Measurements from ENCODE around the gene IKBIP. TPM values are rescaled to one million over a fixed set of nuclear protein-coding genes. Genes with fewer than 3 reads are reported as not detected.
A peak's percentile ranks its signal among the peaks of the same experiment; 100 is the strongest.

IKBIP gene
- total RNA-seq, 2 donors from 2014 or later: 6.0 to 6.5 TPM

- H3K36me3 ChIP-seq: no peaks in the 10 kb centered on the region
- H3K4me3 ChIP-seq: no peak overlapping the region
- DNase-seq (ENCODE audit: low spot score): no peak
- H3K4me1 ChIP-seq (replicated peaks): no peaks in the 10 kb centered on the region
- H3K27ac ChIP-seq: no peak overlapping the region
- no peak for TF ChIP-seq POLR2A (IDR thresholded peaks at IDR 0.05)
- TF ChIP-seq POLR2AphosphoS5 (IDR thresholded peaks at IDR 0.05): no peak
- TF ChIP-seq, protein P1, sequence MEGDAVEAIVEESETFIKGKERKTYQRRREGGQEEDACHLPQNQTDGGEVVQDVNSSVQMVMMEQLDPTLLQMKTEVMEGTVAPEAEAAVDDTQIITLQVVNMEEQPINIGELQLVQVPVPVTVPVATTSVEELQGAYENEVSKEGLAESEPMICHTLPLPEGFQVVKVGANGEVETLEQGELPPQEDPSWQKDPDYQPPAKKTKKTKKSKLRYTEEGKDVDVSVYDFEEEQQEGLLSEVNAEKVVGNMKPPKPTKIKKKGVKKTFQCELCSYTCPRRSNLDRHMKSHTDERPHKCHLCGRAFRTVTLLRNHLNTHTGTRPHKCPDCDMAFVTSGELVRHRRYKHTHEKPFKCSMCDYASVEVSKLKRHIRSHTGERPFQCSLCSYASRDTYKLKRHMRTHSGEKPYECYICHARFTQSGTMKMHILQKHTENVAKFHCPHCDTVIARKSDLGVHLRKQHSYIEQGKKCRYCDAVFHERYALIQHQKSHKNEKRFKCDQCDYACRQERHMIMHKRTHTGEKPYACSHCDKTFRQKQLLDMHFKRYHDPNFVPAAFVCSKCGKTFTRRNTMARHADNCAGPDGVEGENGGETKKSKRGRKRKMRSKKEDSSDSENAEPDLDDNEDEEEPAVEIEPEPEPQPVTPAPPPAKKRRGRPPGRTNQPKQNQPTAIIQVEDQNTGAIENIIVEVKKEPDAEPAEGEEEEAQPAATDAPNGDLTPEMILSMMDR (IDR thresholded peaks at IDR 0.05): no peak
- no peaks in the 10 kb centered on the region for H3K9me3 ChIP-seq
- H3K27me3 ChIP-seq (replicated peaks; ENCODE audit: insufficient read depth): no peaks in the 10 kb centered on the region
- intact Hi-C loops (cut with DNase I): no loop called here
These were observed 15.9 kb upstream of the IKBIP start for GRCh38 chr12:98660521-98660920.

DNA sequence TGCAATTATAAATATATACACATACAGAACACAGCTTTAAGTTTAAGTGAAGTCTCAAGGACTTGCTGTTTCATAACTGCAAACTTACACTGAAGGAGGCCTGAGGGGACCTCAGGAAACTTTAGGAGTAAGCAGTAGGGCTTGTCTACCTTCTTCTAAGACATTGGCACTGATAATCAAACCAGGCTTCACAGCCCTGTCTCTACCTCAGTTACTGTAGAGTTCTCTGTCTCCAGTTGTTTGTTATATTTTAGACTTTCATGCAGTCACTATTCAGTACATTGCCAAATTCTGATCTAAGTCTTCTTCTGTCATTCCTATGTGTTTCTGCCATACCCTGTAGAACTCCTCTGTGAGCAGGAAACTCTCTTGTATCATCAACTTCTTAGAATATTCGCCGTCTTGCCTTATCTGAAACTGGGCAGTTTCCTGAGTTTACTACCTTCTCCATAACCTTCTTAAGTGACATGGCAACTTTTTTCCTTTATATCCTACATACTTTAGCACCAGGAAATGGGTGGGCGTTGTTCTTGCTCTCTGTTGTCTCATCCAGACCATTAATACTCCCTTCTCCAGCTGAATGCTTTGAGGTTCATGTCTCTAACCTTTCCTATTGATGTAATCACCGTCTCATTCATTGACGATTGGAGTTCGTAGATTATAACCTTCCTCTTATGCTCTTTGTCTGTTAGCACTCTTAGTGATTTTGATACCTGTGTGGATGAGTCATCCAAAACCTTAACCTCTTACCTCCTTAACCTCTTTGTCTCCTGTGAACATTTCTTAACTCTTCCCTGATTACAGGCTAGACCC, 11.9 kb upstream of the IKBIP start:
- Histone ChIP-seq H3K27ac (no peak overlapping the region), H3K9me3 (no peaks in the 10 kb centered on the region), H3K4me1 (replicated peaks) (no peaks in the 10 kb centered on the region), H3K27me3 (replicated peaks; ENCODE audit: insufficient read depth) (no peaks in the 10 kb centered on the region), H3K4me3 (no peak overlapping the region), H3K36me3 (no peaks in the 10 kb centered on the region)
- no peak for TF ChIP-seq POLR2AphosphoS5 (IDR thresholded peaks at IDR 0.05)
- TF ChIP-seq POLR2A (IDR thresholded peaks at IDR 0.05): no peak
- TF ChIP-seq, protein P1 (IDR thresholded peaks at IDR 0.05): no peak
- 74% methylated on average over 6 of the region's 6 CpGs for WGBS
- intact Hi-C loops (cut with DNase I): no loop called here
- no peak for DNase-seq (ENCODE audit: low spot score)

DNA sequence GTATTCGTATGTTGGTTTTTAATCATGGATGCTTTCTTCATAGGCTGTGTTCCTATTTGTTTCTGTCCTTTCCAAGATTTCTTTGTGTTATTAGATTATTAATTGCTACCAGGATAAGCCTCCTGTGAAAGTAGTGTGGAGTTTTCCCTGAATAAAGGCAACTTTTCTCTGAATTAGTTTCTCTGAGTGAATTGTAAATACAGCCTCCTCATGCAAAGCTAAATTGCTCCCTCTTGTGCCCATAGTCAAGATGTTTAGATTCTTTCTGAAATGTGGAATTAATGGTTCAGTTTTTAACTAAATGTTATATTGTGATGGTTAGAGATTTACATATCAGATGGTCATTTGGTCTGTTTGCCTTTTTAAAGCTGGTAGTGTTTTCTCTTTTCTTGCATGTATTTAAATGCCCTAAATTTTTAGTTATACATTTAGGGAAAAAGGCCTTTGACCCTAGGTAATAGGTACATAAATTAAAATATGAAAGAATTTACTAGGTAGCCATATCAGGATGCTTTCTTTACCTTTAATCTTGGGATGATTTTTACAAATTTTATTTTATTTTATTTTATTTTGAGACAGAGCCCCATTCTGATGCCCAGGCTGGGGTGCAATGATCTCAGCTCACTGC, 9.4 kb upstream of the IKBIP start:
- Histone ChIP-seq H3K36me3 (no peaks in the 10 kb centered on the region), H3K27ac (no peak overlapping the region), H3K27me3 (replicated peaks; ENCODE audit: insufficient read depth) (no peaks in the 10 kb centered on the region), H3K4me1 (replicated peaks) (no peaks in the 10 kb centered on the region), H3K4me3 (no peak overlapping the region), H3K9me3 (no peaks in the 10 kb centered on the region)
- WGBS: 93% methylated on average over 1 of the region's 1 CpG
- intact Hi-C loops (cut with DNase I): loop anchor here (5.0 kb wide), 1 partner anchor 87 kb away; no protein-coding TSS in a partner anchor
- DNase-seq (ENCODE audit: low spot score): no peak
- no peak for TF ChIP-seq POLR2AphosphoS5 (IDR thresholded peaks at IDR 0.05)
- TF ChIP-seq, protein P1 (IDR thresholded peaks at IDR 0.05): peak in 3 of 4 experiments; percentile 8 to 56 (median 54)
- no peak for TF ChIP-seq POLR2A (IDR thresholded peaks at IDR 0.05)

GRCh38 chr12:98651328-98651727, 6.7 kb upstream of the IKBIP start:
- Histone ChIP-seq H3K9me3 (no peaks in the 10 kb centered on the region), H3K27me3 (replicated peaks; ENCODE audit: insufficient read depth) (no peaks in the 10 kb centered on the region), H3K27ac (no peak overlapping the region), H3K36me3 (no peaks in the 10 kb centered on the region), H3K4me3 (no peak overlapping the region), H3K4me1 (replicated peaks) (no peaks in the 10 kb centered on the region)
- DNase-seq (ENCODE audit: low spot score): no peak
- TF ChIP-seq POLR2A (IDR thresholded peaks at IDR 0.05) (no peak), POLR2AphosphoS5 (IDR thresholded peaks at IDR 0.05) (no peak)
- TF ChIP-seq, protein P1 (IDR thresholded peaks at IDR 0.05): no peak
- intact Hi-C loops (cut with DNase I): loop anchor here (5.0 kb wide), 1 partner anchor 84 kb away; no protein-coding TSS in a partner anchor
